ENCODE data around the gene CCDC60.

CCDC60 gene

GRCh38 chr12:119301379-119301778 is 33.1 kb upstream of the CCDC60 start:
- TF ChIP-seq, protein P1, sequence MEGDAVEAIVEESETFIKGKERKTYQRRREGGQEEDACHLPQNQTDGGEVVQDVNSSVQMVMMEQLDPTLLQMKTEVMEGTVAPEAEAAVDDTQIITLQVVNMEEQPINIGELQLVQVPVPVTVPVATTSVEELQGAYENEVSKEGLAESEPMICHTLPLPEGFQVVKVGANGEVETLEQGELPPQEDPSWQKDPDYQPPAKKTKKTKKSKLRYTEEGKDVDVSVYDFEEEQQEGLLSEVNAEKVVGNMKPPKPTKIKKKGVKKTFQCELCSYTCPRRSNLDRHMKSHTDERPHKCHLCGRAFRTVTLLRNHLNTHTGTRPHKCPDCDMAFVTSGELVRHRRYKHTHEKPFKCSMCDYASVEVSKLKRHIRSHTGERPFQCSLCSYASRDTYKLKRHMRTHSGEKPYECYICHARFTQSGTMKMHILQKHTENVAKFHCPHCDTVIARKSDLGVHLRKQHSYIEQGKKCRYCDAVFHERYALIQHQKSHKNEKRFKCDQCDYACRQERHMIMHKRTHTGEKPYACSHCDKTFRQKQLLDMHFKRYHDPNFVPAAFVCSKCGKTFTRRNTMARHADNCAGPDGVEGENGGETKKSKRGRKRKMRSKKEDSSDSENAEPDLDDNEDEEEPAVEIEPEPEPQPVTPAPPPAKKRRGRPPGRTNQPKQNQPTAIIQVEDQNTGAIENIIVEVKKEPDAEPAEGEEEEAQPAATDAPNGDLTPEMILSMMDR (IDR thresholded peaks at IDR 0.05; ENCODE audit: control extremely low read depth, extremely low read depth, low read depth, missing control alignments) = no peak
- DNase-seq (ENCODE audit: extremely low spot score) = no peak
- POLR2A ChIA-PET = no interaction called here
- CTCF ChIA-PET = no interaction called here

DNA sequence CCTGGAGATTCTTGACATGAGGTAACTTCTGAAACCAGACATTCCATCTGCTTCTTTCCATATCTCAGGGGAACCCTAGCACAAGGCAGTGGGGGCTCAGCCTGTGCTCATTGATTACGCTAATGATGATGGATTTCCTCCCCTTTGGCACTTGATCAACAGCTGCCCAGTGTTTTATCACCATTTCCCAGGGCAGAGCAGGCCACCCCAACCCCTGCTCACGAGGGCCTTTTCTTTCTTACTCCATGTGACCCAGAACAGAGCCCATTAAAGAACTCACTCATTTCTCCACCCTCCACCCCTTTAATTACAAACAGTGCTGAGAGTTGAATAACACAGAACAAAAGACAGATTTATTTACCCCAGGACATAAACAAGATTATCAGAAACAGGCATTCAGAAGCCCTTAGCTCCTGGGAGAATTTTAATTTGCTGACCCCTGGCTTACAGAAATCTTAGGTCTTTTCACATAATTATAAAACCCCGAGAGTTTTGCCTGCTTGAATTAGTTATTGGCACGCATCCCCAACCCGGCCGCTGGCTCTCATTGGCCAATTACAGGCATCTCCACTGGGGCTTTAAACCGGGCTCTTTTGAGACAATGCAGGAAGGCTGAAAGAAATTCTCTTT is 32.0 kb upstream of the CCDC60 start:
- ChIA-PET CTCF (no interaction called here), POLR2A (no interaction called here)
- TF ChIP-seq, protein P1 (IDR thresholded peaks at IDR 0.05; ENCODE audit: control extremely low read depth, extremely low read depth, low read depth, missing control alignments) = no peak
- DNase-seq (ENCODE audit: extremely low spot score) = no peak

DNA sequence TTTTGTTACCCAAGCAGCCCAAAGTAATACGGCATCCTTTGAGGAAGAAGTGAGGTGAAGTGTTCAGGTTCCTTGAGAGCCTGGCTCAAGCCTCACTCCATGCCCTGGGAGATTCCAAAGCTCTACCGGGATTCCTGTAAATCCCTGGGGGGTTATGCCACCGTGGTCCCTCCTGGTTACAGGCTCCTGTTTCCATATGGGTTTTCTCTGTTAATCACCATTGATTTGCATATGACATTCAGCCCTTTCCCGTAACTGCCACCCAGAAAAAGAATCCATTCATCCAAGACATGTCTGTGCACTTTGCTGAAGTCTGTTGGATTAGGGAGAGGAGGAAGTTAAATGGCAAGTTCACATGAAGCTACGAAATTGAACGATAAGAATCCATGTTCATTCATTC is 27.9 kb upstream of the CCDC60 start:
- ChIA-PET CTCF (no interaction called here), POLR2A (no interaction called here)
- no peak for DNase-seq (ENCODE audit: extremely low spot score)
- TF ChIP-seq, protein P1 (IDR thresholded peaks at IDR 0.05; ENCODE audit: control extremely low read depth, extremely low read depth, low read depth, missing control alignments) = no peak

GRCh38 chr12:119307747-119308146 is 26.8 kb upstream of the CCDC60 start:
- CTCF ChIA-PET = no interaction called here
- TF ChIP-seq, protein P1 (IDR thresholded peaks at IDR 0.05; ENCODE audit: control extremely low read depth, extremely low read depth, low read depth, missing control alignments) = no peak
- POLR2A ChIA-PET = no interaction called here
- DNase-seq (ENCODE audit: extremely low spot score) = no peak

DNA sequence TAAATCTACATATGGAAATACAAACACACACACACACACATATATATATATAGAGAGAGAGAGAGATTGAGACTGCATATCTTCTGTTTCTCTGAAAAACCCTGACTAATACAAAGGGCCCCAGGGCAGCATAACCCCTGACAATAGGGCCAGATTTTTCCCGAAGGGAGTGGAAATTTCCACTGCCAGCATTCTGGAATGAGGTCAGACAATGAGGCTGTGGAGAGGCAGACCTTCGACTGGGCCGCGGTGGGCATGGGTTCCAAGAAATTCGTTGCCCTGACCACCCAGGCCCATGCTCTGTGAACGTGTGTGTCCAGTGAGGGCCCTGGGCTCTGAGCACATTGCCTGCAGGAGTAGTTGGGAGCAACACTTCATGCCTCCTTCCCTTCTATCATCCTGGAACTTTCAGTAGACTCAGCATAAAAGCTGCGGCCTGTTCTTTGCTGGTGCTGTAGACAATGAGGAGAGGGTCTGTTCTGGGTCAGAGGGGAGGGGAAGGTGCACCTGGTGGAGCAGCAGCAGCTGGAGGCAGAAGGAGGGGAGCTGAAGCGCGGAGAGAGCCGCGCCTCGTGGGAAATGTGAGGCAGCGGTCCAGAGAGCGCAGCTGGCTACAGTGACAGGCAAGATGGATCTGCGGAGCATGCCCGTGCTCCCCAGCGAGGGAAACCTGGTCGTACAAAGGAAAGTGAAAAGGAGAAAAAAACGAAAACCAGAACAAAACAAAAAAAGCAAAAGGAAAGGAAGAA is 25.6 kb upstream of the CCDC60 start:
- CTCF ChIA-PET = no interaction called here
- no peak for DNase-seq (ENCODE audit: extremely low spot score)
- POLR2A ChIA-PET = no interaction called here
- TF ChIP-seq, protein P1 (IDR thresholded peaks at IDR 0.05; ENCODE audit: control extremely low read depth, extremely low read depth, low read depth, missing control alignments) = no peak

DNA sequence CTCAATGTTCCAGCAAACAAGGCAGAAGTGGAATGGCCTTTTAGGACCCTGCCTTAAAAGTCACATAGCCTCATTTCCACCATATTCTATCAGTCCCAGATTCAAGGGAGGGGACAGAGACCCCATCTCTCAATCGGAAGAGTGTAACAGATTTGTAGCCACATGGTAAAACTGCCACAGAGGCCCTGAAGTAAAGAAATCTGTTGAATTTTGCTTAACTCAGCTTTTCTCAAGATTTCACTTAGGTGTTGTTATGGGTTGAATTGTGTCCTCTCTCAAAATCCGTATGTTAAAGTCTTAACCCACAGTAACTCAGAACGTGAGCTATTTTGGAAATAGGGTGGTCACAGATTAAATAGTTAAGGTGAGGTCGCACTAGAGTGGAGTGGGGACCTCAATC is 22.7 kb upstream of the CCDC60 start:
- ChIA-PET CTCF (no interaction called here), POLR2A (no interaction called here)
- DNase-seq (ENCODE audit: extremely low spot score) = no peak
- TF ChIP-seq, protein P1 (IDR thresholded peaks at IDR 0.05; ENCODE audit: control extremely low read depth, extremely low read depth, low read depth, missing control alignments) = no peak

All from GM10248 (cell line).